A673 (cell line): ENCODE results near the gene HOOK2.

ENCODE experiments used
- EZH2 ChIP-seq: fragments of 200-600 bp; sonication (generic); IDR thresholded peaks from 2 replicates; pipeline ENCODE4 v1.6.1; 2017; ENCODE audit warnings: borderline replicate concordance, low read depth, mild to moderate bottlenecking, mixed read lengths, antibody characterized with exemption, low read length; ENCODE audit not compliant: poor library complexity, severe bottlenecking
- TF ChIP-seq, protein P1 (sequence below): fragments of 300-800, 200-600 bp; sonication (generic); conservative IDR thresholded peaks from 2 replicates; pipeline ENCODE4 v1.5.1; 2017; ENCODE audit warnings: low read depth, mild to moderate bottlenecking, antibody characterized with exemption, low read length, moderate library complexity, mixed read lengths

DNA sequence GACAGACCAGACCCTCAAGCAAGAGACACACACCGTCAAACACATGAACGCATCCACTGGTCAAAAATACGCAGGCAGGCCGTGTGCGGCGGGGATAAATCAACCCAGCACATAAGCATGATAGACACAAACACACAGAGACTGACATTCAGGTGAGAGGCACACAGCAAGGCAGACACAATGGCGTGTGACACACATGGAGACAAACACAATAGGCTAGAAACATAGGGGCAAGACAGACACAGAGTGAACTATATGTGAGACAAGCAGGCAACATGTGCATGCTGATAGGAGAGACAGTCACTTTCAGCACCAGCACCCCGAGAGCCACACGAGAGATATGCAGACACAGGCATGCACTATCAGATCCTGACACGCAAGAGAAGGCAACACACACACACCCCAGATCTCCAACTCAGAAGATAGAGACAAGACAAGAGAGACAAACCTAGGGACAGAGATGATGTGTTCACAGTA is 9.1 kb upstream of the HOOK2 start:
- no peak for TF ChIP-seq EZH2
- TF ChIP-seq, protein P1, sequence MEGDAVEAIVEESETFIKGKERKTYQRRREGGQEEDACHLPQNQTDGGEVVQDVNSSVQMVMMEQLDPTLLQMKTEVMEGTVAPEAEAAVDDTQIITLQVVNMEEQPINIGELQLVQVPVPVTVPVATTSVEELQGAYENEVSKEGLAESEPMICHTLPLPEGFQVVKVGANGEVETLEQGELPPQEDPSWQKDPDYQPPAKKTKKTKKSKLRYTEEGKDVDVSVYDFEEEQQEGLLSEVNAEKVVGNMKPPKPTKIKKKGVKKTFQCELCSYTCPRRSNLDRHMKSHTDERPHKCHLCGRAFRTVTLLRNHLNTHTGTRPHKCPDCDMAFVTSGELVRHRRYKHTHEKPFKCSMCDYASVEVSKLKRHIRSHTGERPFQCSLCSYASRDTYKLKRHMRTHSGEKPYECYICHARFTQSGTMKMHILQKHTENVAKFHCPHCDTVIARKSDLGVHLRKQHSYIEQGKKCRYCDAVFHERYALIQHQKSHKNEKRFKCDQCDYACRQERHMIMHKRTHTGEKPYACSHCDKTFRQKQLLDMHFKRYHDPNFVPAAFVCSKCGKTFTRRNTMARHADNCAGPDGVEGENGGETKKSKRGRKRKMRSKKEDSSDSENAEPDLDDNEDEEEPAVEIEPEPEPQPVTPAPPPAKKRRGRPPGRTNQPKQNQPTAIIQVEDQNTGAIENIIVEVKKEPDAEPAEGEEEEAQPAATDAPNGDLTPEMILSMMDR = no peak
